Measurements from ENCODE around the gene WDR88.
"Not testable (repeated sequence)": the region's sequence is repeated elsewhere in the genome, so short reads cannot be mapped to it uniquely, and the experiment has no call there.

The WDR88 gene, protein sequence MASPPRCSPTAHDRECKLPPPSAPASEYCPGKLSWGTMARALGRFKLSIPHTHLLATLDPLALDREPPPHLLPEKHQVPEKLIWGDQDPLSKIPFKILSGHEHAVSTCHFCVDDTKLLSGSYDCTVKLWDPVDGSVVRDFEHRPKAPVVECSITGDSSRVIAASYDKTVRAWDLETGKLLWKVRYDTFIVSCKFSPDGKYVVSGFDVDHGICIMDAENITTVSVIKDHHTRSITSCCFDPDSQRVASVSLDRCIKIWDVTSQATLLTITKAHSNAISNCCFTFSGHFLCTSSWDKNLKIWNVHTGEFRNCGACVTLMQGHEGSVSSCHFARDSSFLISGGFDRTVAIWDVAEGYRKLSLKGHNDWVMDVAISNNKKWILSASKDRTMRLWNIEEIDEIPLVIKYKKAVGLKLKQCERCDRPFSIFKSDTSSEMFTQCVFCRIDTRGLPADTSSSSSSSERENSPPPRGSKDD

DNA sequence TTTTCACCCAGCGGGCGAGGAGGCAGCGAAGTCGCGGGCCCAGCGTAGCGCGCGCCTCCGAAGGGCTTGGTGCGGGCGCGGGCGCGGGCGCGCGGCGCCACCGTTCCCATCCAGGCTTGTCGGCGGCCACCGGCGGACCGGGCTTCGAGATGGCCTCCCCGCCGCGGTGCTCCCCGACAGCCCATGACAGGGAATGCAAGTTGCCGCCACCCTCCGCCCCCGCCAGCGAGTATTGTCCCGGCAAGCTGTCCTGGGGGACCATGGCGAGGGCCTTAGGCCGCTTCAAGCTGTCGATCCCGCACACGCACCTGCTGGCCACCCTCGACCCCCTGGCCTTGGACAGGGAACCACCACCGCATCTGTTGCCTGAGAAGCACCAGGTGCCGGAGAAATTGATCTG lies at the start of gene WDR88:
Gene WDR88, plus strand, starts transcription at position 94 of the 400 bp plus-strand sequence. Its CDS starts 56 bp downstream, at position 150.
- DNase-seq (ENCODE audit: low spot score) = no peak

DNA sequence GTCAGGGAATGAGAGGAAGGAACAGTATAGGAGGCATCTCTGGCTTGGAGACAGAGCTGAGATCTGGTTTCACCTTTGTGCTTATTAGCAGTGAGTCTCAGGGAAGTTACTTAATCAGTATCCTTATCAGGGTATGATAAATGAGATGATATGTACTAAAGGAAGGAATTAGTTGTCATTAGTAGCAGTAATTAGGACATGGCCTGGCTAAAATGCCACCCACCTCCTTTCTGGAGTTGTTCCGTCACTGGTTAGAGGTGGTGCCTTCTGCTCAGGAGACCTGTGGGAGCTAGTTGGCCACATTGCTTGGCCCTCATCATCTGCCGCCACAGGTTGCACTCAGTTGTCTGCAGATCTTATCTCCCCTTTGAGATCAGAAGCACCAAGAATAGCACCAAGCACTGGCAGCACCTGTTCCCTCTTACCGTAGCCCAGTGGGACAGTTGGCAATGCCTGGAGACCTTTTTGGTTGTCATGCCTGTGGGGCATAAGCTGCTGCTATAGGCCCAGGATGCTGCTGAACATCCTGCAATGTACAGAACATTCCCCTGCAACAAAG lies 46.3 kb upstream of the WDR88 start:
- DNase-seq (ENCODE audit: low spot score) = no peak

DNA sequence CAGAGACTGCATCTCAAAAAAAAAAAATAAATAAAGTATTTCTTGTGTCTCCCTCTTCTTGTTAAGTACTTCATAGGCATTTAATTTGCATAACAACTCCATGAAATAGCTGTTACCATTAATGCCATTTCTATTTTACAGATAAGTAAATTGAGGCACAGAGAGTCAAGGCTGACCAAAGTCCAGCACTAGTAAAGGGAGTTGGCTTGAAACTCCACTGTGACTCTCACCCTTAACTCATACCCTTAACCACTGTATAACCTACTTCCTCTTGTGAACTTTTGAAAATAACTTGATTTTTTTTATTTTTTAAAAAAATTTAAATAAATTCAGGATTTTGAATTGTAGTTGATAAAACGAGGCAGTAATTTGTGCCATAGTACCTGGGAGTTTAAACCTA lies 45.0 kb upstream of the WDR88 start:
- no peak for DNase-seq (ENCODE audit: low spot score)

DNA sequence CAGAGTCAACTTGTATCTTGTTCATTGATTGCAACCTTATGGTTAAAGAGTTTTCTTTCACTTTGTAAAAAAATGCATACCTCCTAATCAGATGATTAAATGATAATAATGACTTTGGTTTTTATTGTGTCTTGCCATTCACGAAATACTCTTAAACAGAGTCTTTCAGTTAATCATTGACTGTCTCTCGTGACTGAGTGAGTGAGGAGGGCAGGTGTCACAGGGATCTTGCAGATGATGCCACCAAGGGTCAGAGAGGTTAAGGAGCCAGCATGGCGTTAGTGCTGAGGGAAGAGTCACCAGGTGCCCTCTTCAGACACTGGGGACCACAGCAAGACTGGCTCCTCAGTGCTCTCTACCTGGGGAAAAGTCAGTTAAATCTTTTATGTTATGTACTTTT lies 42.9 kb upstream of the WDR88 start:
- DNase-seq (ENCODE audit: low spot score) = no peak

DNA sequence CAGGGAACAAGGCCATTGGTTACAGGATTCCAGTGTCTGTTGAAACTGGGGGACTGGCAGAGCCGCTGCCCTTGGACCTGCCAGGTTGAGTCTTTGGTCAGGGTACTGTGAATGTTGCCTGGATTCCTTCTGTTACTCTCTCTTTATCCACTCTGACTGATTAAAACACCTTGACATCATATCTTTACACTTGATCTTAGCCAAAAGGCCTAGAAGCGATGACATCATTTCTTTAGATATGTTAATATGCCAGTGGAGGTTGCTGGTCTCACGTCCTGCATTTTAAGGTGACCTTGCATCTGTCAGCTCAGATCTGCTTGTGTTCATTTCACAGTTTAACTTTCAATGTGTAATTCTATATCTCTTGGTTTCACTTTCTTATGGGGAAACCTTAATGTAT lies 41.7 kb upstream of the WDR88 start:
- no peak for DNase-seq (ENCODE audit: low spot score)

DNA sequence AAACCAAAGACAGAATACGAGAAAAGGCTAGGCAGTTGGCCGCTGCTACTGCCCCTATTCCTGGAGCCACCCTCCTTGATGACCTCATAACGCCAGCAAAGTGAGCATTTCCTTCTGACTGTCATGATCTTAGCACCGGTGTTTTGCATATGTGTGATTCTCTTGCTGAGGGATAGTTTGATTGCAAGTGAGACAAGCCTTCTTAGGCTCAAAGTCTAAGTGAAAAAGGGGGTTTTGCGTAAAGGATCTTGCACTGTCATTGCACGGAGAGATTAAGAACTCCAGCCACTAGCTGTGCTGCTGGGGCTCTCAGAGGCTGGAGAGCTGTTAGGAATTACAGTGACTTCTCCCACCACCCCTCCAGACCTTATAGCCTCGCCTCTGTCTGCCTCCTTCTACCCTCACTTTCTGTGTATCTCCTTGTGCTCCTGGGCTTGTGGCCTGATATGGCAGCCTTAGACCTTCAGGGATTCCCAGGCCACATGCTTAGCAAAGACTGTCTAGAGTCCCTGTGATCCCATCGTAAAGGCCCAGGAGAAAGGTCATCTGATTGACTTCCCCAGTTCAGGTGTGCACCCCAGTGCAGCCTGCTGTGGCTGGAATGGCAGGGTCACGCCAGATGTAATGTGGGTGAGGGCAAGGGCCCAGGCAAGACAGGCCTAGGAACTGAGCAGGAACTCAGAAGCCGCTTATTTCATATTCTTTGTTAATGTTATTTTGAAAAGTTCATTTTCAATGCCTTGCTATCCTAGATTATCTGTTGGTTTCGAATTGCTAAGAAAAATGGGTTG lies 38.3 kb upstream of the WDR88 start:
- DNase-seq (ENCODE audit: low spot score) = no peak

DNA sequence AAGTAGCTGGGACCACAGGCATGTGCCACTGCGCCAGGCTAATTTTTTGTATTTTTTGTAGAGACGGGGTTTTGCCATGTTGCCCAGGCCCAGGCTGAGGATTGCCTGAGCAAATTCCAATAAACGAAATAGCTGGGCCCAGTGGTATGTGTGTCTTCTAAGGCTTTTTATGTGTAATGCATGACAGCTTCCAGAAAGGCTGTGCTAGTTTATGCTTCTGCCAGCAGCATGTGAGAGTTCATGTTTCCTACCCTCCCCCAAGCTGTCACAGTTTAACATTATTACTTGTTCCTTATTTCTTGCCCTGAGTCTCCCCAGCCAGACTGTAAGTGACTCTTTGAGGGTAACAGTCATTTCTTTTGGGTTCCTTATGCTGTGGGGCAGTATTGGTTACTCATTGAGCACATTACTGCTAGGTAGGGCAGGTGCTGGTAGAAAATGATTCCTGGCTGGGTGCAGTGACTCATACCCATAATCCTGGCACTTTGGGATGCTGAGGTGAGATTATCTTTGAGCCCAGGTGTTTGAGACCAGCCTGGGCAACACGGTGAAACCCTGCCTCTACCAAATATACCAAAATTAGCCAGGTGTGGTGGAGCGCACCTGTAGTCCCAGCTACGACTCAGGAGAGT lies 37.4 kb upstream of the WDR88 start:
- DNase-seq (ENCODE audit: low spot score) = no peak

DNA sequence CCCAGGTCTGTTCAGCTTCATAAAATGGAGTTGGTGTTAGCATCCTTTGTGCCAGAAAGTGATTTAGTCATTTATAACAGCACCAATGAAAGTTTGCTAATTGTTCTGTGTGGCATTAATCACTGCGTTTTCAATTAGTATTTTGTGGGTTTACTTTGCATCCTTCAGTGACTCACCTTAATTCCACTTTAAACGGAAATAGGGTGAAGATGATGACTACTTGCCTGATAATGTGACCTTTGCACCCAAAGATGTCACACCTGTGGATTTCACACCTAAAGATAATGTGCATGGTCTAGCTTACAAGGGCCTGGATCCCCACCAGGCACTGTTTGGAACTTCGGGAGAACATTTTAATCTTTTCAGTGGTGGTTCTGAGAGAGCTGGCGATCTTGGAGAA lies 35.9 kb upstream of the WDR88 start:
- no peak for DNase-seq (ENCODE audit: low spot score)

DNA sequence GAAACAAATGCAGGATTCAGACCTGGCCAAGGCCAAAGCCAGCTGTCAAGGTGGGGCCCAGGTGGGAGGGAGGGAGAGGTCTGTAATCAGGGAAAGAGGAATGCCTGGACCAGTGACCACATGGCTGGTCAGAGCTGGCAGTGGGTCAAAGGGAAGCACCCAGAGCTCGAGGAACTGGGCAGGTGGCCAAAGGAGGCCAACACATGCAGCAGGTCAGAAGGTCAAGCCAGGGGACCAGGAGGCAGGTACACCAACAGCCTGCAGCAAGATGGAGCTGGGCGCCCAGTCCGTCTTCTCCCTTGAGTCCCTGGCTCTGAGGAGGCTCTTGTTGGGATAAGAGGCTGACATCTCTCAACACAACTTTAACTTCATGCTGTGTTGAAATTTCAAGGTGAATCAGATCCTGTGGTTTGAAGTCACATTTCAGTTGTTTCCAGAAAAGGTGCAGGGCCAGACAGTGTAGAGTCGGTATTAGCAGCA lies 33.8 kb upstream of the WDR88 start:
- no peak for DNase-seq (ENCODE audit: low spot score)

DNA sequence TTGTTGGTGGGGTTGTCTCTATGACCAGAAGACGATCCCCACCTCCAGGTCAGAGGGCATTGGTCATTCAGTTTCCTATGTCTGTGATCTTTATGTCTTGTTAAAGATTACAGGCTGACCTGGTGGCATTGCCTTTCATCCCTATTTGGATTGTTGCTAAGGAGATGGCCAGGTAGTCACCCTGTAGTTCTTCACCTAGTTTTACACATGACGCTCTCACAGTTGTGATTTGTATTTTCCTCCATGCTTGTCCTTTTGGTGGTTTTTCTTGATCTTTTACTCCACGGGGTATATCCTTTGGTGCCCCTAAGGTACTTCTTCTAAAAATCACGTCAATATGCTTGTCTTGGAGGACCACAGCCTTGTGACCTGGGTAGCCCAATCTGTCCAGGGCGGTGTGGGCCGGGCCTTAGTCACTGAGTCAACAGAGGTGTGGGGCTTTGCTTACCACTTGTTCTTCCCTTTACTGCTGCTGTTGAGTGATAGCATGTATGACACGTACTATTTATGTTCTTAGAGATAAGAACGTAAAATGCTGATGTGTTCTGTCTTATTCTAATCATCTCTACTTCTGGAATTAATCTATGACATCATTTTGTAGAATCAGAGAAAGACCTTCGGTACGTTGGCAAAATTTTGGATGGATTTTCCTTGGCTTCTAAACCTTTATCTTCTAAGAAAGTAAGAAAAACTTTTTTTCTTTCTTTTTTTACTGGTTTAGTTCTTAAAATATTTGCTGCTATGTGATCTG lies 30.8 kb upstream of the WDR88 start:
- no peak for DNase-seq (ENCODE audit: low spot score)

DNA sequence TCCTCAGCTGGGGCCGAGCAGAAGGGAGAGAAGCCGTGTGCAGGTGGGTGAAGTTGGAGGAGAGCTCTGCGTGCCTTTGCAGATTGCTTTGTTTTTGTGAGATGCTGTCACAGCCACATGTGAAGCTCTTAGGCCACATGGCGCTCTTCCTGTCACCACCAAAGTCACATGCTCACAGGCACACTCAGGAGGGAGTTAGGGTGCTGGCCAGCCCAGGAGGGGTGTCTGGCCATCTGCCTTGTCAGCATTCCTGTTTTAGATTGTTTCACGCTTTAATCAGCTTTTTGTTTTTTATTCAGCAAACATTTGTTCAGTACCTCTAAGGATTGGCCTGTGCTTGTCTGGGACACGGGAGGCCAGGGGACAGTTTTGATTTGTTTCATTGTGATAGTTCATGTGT lies 29.0 kb upstream of the WDR88 start:
- no peak for DNase-seq (ENCODE audit: low spot score)

DNA sequence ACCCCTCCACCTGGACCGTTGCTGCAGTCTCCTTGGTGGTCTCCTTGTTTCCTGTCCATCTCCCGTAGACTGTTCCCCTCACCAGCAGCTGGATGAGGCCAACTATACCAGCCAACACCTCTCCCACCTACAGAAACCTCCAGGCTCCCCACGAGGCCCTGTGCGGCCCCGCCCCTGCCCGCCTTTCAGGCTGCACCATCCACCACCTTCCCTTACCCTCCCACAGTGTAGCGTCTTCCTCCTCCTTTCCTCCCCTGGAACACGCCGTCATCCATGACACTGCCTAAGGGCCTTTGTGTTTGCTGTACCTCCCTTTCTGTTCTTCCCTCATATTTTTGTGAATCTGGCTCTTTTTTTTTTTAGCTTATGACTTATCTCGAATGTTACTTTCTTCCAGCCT lies 23.8 kb upstream of the WDR88 start:
- no peak for DNase-seq (ENCODE audit: low spot score)

DNA sequence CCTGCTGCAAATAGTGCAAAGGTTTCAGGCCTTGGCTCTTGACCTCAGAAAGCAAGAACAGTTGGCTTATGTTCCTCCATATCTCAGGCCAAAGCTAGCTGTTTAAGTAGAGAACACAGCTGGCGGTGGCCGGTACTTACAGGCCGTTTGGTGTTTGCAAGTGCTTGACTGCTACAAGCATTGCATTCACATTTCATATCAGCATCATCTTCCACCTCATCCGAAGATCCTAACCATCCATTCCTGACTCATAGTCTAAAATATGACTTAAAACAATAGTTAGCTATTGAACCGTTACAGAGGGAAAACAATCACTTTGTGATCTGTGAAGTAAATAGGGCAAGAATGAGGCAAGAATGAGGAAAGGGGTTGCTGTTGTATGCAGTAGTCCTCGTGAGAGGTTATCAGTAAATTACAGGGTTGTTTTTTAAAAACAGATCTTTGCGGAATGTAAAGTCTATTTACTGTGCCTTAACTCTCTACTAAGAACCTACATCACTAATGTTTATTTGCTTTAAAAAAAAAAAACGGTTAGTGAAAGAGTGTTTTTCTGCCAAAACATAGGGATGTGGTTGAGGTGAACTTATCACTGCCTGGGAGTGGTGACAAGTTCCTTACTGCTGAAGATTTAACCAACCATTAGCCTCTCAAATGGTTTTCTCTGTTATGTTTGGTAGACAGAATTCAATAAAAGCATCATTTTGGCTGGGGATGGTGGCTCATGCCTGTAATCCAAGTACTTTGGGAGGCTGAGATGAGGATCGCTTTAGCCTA lies 21.6 kb upstream of the WDR88 start:
- DNase-seq (ENCODE audit: low spot score) = no peak

DNA sequence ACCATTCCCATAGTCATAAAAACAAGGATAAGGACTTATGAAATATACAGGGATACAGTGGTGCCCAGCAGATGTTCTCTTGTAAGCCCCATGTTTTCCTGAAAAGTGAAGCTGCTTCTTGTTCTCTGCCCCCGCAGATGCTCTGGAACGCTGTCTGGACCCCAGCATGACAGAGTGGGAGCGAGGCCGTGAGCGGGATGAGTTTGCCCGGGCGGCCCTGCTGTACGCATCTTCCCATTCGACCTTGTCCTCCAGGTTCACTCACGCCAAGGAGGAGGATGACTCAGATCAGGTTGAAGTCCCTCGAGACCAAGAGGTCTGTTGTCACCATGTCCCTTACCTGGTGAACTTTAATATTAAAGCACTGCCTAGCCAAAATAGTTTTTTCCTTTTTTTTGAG lies 20.3 kb upstream of the WDR88 start:
- no peak for DNase-seq (ENCODE audit: low spot score)

DNA sequence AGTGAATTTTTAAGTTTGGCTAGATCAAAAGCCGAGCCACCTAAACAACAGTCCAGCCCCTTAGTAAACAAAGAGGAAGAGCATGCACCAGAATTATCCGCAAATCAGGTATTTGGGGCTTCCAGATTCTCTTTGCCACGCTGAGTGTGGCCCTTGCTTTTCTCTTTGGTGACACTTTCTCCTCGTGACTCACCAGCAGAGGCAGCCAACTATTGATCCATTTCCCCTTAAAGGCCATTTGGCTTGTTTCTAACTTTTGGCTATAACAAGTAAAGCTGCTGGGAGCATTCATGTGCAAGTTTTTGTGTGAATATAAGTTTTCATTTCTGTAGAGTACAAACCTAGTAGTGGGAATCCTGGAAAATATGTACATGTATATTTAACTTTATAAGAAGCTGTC lies 17.6 kb upstream of the WDR88 start:
- no peak for DNase-seq (ENCODE audit: low spot score)

DNA sequence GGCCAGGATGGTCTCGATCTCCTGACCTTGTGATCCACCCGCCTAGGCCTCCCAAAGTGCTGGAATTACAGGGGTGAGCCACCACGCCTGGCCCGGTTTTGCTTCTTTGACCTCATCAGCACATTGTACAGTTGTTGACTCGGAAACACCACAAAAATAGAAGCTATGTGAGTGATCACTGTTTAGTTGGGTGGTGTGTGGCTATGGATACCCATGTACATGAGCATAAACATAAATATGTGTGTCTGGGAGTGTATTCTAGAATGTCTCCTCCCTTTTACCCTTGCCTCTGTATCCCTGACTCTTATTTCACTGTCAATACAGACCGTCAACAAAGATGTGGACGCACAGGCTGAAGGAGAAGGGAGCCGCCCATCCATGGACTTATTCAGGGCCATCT lies 14.4 kb upstream of the WDR88 start:
- no peak for DNase-seq (ENCODE audit: low spot score)

DNA sequence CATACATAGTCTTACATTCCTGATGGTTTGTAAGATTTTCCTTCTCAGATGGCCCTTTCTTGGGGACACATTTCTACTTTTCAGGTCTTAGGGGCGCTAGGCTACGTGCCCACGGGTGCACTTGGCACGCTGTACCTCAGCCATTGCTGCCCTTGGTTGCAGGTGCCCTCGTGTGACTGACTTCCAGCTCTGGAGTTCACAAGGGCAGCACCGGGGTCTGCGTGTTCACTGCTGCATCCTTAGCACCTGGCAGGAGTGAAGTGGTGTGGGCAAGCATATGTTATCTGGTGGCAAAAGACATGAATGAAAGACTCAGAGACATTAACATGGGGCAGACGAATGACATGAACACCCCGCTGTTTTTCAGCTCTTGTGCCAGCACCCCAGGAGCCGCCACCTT lies 13.3 kb upstream of the WDR88 start:
- DNase-seq (ENCODE audit: low spot score) = no peak

DNA sequence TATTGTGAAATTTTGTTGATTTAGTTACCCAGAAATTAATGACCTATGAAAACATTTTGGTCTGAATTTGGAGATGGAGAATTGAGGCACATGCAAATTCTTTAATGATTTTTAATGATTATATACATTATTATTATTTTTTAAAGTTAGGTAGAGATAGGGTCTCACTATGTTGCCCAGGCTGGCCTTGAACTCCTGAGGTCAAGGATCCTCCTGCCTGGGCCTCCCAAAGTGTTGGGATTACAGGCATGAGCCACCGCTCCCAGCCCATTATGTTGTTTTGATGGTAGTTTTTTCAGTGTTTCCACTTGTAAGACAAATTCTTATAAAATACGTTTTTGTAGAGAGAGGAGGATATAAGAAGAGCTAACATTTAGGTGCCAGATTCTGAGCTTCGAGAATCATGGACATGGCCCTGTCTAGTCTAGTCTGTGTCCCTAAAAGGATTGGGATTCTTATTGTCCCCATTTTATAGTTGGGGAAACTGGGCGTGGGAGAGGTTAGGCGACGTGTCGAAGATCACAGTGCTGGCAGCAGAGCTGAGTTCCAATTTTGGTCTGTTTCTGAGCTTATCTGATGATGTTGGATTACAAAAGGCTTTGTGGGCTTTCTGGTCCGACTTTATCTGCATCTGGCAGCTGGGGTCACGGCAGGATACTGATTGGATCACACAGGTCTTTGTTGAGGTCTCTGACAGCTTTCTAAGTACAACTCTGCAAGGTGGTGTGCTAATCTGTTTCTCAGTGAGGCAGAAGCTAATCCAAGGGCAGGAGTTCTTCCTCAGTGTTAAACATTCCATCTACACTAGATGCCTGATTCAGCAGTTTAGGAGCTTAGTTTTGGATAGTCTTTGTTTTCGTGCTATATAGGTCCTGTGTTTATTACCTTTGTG lies 7.5 kb upstream of the WDR88 start:
- DNase-seq (ENCODE audit: low spot score) = no peak

DNA sequence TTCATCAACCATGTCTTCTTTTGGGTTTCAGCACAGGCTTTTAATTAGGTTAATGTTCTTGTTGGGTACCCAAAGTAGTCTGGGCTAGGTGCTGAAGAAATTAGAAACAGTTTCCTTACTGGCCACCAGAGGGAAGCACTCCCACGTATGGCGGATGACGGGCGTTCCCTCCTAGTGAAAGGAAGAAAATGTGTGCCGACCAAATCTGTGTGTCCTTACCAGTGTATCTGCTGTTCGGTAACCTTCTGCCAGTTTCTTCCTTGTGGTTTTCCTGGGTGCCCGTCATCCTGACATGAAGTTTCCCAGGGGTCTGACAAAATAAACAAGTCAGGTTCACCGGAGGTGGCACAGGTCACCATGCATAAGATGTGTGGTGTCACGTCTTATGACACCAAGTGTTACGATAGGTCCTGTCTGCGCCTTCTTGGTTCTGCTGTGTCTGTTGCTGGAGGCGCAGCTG lies 6.0 kb upstream of the WDR88 start:
- DNase-seq (ENCODE audit: low spot score) = peak; percentile 81

DNA sequence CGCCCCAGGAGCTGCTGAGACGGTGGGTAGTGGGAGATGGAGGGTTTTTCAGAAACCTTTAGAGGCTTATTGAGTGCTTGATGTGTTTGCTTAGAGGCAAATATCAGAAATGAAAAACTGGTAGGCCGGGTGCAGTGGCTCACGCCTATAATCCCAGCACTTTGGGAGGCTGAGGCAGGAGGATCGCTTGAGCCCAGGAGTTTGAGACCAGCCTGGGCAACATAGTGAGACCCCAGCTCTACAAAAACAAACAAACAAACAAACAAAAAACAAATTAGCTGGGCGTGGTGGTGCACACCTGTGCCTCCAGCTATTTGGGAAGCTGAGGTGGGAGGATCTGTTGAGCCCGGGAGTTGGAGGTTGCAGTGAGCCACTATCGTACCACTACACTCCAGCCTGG lies 5.2 kb upstream of the WDR88 start:
- DNase-seq (ENCODE audit: low spot score) = not testable (repeated sequence)
